22Rv1 (cell line): ENCODE results near the gene FAM131C.
"Not testable (repeated sequence)": the region's sequence is repeated elsewhere in the genome, so short reads cannot be mapped to it uniquely, and the experiment has no call there.

ENCODE experiments used
- H3K27ac ChIP-seq: fragments of 450-650 bp; 2 replicates; pipeline ENCODE4 v1.5.1; 2017
- CTCF ChIP-seq: fragments of 450-650 bp; IDR thresholded peaks from 2 replicates; pipeline ENCODE4 v1.5.1; 2017; ENCODE audit warnings: mild to moderate bottlenecking
- ZFX ChIP-seq: fragments of 450-650 bp; IDR thresholded peaks from 2 replicates; pipeline ENCODE4 v1.6.1; 2017; ENCODE audit warnings: antibody characterized with exemption, borderline replicate concordance

FAM131C gene

DNA sequence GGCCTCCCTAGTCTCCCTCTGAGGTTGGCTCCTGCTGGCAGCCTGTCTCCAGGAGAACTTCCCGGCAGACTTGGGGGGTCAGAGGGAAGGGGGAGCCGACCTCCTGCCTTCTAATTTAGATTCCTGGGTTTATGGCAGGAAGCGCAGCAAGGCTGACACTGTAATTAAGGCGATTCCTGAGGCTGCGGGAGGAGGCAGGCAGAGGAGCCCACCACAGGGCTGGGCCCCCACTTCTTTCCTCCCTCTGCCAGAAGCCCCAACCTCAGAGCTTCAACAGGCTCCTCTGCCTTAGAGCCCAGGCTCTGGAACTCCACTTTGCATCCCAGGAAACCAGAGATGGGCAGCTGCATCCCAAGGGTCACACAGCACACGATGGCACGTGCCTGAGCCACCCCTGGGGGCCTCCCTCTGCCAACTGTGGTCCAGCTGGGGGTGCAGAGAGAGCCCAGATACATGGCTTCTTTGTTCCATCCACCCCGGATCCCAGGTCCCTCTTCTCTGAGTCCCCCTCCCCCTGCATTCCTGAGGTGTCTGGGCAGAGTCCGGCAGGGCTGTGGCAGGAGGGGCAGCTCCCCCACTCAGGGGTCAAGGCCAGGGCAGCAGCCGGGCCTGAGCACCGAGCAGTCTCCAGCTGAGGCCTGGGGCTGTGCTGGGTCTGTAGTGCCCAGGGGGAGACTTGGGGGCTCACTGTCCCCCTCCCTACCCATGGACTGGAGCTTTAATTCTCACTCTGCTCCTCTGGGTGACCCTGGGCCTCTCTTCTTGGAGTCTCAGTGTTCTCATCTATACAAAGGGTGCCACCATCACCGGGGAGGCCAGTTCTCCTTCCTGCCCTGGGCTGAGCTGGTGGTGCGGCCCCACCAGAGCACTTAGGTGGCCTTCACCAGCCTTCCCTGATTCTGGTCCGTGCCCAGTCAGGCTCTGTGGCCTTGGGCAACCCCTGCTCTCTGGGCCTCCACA is 39.4 kb upstream of the FAM131C start:
- TF ChIP-seq ZFX: no peak
- no peak for TF ChIP-seq CTCF
- no peak overlapping the region for H3K27ac ChIP-seq

GRCh38 chr1:16111771-16112595 is 38.5 kb upstream of the FAM131C start:
- no peak for TF ChIP-seq CTCF
- TF ChIP-seq ZFX: no peak
- H3K27ac ChIP-seq: no peak overlapping the region

- TF ChIP-seq ZFX (no peak), CTCF (no peak)
- no peak overlapping the region for H3K27ac ChIP-seq
Measured at GRCh38 chr1:16110884-16111283, 37.4 kb upstream of the FAM131C start.

- no peak overlapping the region for H3K27ac ChIP-seq
- TF ChIP-seq CTCF (no peak), ZFX (no peak)
Measured at GRCh38 chr1:16110456-16110855, 37.0 kb upstream of the FAM131C start.

- H3K27ac ChIP-seq: no peak overlapping the region
- TF ChIP-seq ZFX (no peak), CTCF (no peak)
Measured at GRCh38 chr1:16109571-16109970, 36.1 kb upstream of the FAM131C start.

DNA sequence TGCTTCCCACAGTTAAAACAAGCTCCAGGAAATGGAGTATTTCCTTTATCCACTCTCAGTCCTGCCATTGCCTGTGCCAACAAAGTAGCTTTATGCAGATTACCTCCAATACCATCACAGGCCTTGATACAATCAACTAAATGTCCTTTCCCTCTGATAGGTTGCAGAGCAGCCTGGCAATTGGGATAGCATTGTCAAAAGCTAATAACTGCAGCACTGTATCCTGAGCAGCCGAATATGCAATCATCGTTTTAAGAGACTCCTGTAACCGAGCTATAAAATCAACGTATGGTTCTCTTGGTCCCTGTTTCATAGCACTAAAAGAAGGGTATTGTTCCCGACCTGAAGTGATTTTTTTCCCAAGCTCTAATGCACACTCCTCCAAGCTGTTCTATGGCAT is 33.6 kb upstream of the FAM131C start:
- H3K27ac ChIP-seq: not testable (repeated sequence)

GRCh38 chr1:16101623-16102022 is 28.2 kb upstream of the FAM131C start:
- TF ChIP-seq ZFX (no peak), CTCF (no peak)
- H3K27ac ChIP-seq: no peak overlapping the region
